ENCODE data around the gene HOXA5.

HOXA5 gene

DNA sequence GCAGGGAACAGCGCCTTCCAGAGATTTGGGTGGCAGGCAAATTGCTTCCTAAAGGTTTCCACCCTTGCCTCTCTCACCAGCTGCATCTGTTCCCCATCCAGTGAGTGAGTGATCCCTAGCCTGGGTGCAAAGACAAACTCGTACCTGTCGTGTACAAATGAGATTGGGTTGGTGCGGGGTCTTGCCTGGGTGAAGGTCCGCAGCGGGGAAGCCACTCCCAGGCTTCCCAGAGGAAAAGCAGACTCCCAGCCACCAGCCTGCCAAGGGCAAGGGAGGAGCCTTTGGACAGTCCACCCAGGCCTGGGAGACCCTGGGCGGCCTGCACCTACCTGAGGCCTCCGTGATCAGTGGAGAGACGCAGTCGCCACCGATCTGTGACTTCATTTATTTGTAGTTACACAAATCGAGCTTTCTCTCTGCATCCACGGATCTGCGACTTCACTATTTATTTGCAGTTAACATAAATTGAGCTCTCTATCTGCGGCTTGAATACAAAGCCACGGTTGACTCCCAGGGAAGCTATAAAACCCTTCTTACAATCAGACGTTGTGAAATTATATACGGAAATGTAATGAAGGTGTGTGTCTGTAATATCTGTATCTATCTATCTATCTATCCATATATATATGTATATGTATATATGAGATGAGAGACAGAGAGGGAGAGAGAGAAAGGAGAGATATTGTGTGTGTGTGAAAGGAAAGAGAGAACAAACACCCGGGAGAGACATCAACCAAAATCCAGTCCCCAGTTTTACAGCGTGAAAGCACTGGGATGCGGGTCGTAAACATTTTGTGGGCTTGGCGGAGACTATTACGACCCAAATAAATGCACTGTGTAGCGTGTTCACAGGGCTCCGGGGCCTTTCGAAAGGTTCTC, 16.0 kb upstream of the HOXA5 start:
- DNase-seq (ENCODE audit: low spot score): no peak

DNA sequence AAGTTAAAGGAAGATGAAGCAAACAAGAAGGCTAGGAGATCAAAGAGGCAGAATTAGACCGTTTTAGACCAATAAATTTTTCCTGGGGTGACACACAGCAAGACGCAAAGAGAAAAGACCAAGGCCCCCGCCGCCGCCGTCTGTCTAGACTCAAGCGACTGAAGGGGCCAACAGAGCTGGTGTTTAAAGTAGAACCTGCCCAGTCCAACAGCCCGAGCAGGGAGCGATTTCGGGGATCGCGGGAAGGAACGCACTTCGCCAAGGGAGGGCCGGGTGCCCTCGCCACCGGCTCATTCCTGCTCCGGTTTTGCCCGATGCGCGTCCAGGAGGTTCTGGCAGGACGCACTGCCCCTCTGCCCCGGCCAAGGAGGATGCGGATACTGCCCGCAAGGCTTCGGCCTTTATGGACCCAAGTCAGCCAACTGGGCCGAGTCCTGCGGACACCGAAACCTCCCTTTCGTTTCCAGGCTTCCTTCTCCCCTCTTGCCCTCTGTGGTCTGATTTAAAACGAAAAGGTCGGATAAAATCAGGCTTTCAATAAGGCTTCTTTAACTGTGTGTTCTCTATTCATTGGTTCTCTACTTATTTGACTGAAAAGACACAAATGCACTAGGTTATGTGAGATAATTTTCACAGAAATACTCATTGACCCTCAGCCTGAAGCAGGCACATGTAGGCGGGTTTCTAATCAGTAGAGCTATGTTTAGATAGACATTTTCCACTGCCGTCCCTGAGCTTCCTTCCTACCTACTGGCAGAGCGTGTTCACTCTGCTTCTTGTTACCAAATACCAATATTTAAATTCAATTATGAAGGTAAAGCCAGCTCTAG, 15.2 kb upstream of the HOXA5 start:
- no peak for DNase-seq (ENCODE audit: low spot score)

DNA sequence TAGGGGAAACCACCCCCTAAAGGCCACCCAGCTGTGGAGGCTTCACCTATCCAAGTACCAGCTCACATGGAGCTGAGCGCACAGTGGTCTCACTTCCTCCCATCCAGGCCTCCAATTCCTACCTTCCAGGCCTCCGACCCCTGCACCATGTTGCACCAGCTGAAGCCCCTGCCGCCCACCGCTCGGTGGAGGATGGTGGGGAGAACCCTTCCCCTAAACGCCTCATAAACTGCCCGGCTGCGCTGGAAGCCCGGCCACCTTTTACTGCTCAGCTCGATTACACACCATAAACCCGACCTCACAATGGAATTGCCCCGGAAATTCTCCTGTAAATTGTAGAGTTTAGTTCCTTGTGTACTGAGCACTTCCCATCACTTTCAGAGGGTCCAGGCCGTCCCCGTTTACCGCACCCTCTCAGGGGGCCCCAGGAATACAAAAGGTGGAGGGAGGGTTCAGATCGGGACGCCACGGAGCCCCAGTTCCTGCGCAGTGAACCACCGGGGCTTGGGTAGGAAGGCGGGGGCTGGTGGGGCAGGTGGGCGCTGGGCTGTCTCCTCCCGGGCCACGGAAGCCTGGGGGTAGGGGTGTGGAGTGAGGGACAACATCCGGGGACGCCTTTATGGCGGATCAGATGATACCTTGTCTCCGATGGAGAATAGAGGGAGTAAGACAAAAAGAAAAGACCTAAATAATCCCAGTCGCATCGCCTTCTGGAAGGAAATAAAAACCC, 14.4 kb upstream of the HOXA5 start:
- no peak for DNase-seq (ENCODE audit: low spot score)

DNA sequence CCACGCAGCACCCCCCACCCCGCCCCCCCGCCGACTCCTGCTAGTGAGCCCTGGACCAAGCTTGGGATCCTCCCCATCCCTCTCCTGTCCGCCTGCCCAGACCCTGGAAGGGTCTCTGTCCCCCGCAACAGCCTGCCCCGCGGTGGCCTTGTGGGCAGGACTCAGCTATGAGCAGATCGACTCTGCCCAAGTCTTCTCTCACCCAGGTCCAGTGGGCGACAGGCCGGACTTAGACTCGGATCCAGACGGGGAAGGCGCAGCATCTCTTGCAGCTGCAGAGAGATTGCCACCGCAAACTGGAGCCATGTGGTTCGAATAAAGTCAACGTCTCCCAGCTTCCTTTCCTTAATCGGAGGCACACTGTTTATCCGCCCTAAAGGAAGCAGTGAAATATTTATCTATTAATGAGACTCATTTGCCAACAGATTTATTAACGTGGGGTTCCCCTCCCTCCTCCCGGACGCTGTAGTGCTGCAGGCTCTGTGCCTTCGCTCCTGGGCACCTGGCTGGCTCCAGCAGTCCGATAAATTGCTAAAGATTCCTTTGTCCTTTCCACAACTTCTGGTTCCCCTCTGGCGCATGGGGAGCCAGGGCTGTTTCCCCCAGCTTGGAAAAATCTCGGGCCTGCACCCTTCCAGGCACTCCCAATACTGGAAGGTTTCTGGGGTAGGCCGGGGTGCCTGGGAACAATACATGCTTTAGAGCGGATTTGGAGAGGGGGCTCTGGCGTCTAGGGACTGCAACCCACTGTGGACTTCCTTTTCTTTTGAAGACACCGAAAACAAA, 13.6 kb upstream of the HOXA5 start:
- no peak for DNase-seq (ENCODE audit: low spot score)

DNA sequence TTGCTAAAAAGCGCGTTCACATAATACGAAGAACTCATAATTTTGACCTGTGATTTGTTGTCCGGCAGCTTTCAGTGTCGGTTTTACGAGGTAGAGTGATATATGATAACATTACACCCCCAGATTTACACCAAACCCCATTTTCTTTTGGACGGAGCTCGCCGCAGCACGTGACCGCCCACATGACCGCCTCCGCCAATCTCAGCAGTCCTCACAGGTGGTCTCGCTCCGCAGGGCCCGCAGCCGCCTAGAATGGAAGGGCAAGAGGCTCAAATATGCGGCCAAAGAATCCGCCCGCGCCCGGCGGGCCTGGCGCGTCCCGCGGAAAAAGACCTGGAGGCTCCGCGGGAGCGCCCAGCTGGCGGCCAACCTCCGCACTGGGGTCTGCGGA, 13.0 kb upstream of the HOXA5 start, which contains the start of gene HOXA7:
Gene HOXA7, minus strand, starts transcription at position 168 of the 391 bp plus-strand sequence. Its CDS starts 130 bp downstream, at position 38.
- no peak for DNase-seq (ENCODE audit: low spot score)

DNA sequence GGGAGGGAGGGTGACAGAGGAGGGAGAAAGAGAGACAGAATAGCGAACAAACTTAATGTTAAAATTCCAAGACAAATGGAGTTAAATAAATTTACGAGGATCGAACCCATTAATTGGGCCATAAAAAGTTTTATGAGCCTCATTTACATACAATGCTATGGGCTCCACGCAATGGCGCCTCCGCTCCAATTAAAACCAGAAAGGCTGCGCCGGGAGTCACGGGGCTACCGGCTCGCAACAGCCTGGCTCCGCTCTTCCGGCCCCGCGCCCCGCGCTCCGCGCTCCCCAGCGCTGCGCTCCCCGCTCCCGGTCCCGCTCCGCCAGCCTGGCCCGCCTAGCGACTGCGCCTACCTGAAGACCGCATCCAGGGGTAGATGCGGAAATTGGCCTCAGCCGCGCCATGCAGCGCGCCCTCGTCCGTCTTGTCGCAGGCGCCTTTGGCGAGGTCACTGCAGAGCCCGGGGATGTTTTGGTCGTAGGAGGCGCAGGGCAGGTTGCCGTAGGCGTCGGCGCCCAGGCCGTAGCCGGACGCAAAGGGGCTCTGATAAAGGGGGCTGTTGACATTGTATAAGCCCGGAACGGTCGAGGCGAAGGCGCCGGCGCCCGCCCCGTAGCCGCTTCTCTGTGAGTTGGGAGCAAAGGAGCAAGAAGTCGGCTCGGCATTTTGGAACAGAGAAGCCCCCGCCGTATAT, 12.5 kb upstream of the HOXA5 start:
- no peak for DNase-seq (ENCODE audit: low spot score)

DNA sequence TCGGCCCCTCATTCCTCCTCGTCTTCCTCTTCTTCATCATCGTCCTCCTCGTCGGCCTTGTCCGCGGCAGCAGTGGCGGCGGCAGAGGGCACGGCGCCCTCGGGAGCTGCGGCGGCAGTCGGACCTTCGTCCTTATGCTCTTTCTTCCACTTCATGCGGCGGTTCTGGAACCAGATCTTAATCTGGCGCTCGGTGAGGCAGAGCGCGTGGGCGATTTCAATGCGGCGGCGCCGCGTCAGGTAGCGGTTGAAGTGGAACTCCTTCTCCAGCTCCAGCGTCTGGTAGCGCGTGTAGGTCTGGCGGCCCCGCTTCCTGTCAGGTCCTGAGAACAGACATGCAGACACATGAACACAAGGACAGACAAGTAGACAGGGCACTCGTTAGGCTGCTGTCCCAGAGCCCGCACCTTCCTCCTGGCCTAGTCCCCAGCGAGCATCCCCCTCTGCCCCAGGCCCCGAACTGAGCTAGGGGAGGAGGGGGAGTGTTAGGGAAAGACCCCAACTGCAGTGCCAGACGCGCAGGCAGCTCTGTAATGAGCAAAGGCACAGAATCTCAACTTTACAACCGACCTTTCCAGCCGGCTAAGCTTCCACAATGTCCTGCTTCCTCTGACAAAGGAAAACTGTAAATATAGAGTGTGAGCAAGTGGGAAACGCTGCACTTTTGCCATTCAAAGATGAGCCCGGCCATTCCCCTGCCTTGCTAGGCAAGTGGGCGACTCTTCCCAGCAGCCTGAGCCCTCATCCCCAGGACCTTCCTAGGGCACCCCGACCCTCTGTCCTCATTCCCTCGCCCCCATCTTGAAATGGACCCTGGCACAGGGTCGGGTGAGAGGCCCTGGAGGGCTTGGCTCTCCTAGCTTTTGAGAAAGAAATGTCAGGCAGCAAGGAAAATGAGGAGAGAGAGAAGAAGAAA, 11.7 kb upstream of the HOXA5 start:
- DNase-seq (ENCODE audit: low spot score): no peak

DNA sequence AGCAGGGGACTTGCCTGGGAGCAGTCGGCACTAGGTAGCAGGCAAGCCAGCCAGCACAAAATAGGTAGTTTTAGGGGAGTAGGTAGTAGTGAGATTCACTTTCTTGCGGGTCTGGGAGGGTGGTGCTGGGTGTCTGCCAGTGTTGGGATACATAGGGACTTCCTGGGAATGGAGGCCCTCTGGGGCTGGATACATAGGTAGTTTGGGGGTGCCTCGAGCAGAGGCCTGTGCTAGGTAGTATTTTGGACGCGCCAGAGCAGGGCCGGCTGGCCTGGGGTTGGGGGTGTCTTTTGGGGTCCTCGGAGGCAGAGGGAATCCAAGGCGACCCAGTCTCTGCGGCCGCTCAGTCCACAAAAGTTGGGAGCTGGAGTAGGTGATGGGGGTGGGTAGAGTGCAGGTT, 10.9 kb upstream of the HOXA5 start:
- no peak for DNase-seq (ENCODE audit: low spot score)

DNA sequence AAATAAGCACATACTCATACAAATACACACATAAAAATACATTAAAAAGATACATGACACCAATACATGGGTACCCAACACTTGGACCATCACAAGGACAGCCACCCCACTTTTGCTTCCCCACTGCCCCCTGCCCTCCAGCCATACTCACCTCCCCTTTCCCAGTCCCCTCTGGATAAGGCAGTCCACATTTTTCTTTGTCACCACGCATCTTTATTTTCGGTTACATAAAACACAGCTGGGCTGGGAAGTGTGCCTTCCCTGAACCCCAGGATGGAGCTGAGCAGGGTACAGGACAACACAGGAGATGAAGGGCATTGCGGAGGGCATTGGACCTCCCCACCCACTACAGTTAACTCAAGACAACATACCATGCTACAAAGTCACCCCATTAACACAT, 10.0 kb upstream of the HOXA5 start:
- no peak for DNase-seq (ENCODE audit: low spot score)

DNA sequence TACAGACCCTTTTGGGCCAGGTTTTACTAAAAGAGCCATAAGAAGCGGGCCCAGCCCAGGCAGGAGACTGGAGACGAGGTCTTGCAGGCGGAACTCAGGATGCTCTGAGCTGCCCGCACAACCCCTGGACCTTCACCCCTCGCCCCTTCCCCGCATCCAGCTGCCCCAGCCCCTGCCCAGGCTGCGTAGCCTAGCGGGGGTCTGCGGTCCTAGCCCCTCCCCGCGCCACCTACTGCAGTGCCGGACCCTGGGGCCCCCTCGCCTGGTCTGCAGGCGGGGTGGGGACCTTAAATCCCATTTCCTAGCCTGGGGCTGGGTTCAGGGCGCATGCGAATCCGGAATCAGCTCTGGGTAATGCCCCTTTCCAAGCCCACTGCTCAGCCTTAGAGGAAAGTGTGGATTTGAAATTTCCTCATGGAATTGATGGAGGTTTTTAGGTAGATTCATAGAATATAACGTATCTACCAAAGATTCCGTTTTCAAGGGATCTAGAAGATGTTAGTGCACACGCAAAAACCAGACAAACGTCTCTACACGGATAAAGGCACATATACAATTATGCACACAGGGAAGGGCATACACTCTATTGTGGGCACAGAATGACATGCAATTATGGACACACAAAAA, 9.4 kb upstream of the HOXA5 start:
- DNase-seq (ENCODE audit: low spot score): no peak

DNA sequence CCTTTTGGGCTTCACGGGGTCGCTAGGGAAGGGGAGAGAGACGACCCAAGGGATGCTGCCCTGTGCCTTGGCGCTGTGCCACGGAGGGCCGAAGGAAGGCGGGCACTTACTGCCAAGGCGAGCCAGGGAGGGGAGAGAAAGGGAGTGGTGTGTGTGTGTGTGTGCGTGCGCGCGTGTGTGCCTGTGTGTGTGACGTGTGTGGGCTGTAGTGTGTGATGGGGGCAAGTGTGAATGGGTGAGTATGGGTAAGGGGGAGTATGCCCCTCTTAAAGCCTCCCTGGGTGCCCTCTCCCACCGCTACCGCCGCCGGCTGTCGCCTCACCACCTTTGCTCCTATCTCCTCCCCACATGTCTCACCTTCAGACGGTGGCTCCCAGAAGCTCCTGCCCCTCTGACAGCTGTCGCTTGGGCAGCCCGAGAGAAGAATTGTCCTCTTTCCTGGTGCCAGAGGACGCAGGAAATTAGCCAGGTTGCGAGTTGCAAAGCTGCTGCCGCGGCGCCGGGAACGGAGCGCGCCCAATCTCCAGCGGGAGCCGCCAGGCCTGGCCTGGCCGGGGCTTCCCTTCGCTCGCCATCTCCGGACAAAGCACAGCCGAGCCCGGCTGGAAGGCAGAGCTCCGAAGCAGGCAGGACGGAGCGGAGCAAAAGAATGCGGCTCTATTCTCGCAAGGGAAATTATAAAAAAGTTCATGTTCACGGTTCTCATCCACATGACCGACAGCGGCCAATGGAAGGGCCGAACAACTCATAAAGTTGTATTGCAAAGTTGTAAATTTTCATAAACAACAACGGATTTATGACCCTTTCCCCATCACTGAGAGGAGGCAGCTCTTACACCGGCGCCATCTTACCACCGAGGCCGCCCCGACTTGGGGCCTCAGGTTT, 8.7 kb upstream of the HOXA5 start, which contains the start of gene HOXA3:
Gene HOXA3, minus strand, starts transcription at position 653 of the 885 bp plus-strand sequence. CDS start 41,943 bp downstream, outside the sequence.
- peak; percentile 69 for DNase-seq (ENCODE audit: low spot score)

DNA sequence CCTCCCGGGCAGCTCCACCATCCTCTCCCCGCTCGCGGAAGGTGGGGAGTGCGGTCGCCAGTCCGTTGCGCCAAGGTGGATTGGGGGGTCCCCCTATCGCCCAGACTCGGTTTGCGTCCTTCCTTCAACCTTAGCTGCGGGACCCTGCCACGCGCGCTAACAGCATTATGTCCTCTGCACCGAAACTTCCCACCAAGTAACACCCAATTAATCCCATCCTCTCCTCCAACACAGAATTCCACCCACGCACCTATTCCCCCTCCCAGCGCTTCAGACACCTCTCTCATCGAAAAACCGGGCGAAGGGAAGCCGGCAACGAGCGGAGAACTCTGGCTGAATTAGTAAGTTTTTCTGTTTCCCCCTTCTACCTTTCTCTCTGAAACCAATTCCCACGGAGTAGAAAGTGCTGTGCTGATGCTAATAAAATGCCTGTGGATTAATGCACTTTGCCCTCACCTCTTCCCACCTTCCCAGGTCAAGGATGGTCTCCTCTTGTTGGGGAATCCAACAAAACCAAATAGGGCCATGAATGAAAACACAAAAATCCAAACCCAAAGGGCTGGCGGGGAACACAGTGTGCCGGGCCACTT, 8.0 kb upstream of the HOXA5 start:
- no peak for DNase-seq (ENCODE audit: low spot score)

DNA sequence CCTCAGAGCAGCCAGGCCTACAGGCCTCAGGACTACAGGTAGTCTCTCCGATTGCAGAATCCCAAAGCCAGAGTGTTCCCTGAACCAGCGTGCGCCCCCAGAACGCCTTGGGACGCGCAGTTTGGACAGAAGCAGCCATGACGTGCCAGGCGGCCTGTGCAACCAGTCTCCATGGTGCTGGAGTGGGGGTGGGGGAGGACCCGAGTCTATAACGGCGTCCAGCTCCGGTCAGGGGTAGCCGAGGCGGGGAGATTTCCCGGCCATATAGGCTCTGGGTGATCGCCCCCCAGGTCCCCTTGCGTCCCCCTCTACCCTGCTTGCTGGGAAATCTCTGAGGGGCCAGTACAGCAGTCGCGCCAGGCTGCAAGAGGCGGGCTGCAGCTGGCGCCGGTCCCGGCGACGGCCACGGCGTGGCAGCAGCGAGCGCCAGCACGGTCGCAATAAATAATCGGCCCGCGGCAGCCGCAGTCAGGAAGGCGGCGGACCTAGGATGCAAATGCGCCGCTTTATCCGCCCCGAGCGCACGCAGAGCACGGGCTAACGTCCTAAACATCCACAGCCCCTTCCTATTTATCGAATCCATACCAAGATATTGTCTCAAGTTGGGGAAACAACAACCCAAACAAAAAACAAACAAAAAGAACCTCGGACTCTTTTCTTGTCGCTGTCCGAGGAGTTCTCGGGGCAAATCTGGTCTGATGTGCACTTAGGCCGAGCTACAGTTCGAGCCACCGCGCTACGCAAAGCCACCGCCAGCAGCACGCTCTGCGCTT, 7.3 kb upstream of the HOXA5 start:
- peak; percentile 93 for DNase-seq (ENCODE audit: low spot score)

DNA sequence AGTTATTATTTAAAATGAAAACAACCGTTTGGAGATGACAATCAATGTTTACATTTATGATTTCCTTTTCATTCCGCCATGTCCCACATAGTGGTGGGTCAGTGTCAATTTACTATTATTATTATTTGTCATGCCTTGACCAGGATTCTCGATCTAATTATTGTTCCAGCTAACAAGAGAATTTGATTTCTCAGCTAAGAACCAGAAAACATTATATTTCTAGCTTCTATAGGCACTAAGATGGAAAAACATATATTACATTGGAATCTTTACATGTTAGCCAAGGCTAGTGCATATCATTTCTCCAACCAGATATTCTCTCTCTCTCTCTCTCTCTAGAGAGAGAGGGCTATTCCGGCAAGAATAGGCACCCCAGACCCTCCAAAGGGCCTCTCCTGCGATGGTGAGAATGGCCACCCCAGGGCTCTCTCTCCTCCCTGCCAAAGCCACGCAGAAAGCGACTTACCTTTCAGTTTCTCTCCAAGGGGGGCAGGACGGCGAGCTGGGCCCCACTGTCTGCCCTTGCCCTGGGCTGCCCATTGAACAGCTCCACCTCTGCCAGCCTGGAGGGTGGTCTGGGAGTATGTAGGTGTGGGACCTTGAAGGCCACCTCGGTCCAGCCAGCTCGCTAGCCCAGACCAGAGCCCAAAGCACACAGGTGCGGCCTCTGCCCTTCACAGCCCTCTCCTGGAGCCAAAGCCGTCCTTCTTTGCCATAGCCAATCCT, 6.5 kb upstream of the HOXA5 start:
- DNase-seq (ENCODE audit: low spot score): no peak

DNA sequence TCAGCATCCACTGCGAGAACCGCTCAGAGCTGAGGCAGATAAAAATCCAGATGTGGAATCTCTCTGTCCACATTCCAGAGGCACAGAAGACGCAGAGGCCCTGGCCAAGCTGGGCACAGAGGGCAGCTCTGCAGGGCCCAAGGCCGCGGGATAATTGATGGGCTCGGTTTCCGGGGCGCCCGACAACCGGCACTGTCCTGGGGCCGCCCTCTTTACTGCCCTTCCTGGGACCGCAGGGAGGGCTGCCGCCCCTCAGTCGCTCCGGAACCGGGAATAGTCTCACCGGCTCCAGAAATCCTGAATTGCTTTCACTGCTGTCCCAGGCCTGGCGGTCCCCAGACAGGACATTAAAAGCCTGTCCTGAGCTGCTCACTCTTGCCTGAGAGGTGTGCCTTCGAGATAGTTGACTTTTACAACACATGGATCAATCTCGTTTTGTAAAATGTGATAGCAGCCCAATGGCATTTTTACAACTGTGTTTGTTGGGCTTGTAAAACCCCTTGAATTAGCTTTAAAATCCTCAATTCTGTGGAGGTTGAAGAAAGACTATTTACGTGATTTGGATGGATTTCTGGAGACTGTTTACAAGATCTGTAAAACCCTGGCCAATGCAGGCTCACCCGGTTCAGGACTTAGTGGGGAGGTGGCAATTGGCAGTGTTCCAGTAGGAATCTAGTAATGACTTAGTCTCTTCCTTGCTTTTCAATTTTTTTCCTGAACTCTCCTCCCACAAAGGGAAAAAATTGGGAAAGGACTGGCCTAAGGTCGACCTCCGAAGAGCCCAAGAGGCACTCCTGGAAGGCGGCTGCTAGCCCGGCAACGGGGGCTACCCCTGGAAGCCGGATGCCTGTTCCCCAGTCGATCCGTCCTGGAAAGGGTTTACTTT, 5.5 kb upstream of the HOXA5 start:
- no peak for DNase-seq (ENCODE audit: low spot score)
